Measurements from ENCODE around the gene LGALS1.
A peak's percentile ranks its signal among the peaks of the same experiment; 100 is the strongest.

Gene LGALS1

DNA sequence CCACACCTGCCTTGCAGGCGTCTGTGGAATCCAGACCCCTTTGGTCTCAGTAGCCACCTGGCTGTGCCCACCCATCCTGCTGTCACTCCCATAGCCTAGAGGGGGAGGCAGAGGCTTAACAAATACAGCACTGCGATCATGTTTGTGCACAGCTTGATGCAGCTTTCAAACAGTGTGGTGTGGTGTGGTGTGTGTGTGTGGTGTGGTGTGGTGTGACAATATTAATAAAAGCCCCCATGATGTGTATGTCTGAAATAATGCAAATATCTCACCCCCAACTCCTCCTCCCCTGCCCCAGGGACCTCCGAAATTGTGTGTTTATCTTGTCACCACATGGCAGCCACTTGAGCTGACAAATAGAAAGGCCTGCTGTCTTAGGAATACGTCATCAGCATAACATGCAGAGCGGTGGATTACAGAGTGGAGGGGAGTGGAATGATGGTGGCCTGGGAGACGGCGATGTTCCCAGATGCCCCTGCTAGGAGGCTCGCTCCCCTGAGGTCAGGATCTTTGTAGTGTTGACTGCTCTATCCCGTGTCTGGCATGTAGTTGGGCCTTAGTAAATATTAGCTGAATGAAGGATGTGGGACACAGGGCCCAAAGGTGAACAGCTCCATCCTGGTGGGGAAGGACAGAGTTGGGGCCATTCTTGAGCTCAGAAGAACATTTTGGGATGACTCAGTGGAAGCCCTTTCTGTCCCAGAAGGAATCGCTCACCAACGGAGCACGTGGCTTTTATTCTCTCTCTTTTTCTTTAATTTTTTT, 14.1 kb upstream of the LGALS1 start:
- no peak for DNase-seq (ENCODE audit: insufficient read length, low spot score)
- FAIRE-seq, result no peak

DNA sequence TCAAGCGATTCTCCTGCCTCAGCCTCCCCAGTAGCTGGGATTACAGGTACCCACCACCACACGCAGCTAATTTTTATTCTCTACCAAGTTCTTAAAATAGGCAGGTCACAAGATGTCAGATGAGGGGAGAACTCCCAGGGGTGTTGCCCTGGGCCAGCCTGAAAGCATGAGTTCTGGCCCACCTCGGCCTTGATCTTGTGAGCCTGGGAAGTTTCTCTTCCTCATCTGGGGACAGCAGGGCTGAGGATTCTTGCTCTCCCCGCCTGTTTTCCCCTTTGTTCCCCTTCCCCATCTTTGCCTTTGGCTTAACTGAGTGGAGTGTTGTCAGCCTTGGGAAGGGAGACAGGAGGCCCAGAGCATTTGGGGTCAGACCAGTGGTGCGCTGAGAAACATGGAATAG, 13.4 kb upstream of the LGALS1 start:
- no peak for FAIRE-seq
- DNase-seq (ENCODE audit: insufficient read length, low spot score), result no peak

DNA sequence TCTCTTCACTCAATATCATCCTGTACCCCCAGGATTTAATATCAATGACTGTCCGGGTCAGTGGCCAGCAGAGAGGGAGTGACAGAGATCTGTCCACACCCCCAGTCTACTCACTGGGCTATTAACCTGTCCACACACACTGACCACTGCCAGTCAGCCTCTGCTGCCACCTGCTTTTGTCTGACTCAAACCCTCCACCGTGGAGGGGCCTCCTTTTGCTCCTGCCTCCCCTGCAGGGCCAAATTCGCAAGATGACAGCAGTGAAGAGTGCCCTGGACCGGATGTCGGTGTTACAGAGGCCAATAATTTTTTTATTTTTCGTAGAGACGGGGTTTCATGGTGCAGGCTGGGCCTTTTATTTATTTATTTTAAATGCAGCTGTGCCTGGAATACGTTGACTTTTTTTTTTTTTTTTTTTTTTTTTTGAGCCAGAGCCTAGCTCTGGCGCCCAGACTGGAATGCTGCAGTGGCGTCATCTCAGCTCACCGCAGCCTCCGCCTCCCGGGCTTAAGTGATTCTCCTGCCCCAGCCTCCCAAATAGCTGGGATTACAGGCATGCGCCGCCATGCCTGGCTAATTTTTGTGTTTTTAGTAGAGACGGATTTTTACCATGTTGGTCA, 11.8 kb upstream of the LGALS1 start:
- FAIRE-seq, result no peak

DNA sequence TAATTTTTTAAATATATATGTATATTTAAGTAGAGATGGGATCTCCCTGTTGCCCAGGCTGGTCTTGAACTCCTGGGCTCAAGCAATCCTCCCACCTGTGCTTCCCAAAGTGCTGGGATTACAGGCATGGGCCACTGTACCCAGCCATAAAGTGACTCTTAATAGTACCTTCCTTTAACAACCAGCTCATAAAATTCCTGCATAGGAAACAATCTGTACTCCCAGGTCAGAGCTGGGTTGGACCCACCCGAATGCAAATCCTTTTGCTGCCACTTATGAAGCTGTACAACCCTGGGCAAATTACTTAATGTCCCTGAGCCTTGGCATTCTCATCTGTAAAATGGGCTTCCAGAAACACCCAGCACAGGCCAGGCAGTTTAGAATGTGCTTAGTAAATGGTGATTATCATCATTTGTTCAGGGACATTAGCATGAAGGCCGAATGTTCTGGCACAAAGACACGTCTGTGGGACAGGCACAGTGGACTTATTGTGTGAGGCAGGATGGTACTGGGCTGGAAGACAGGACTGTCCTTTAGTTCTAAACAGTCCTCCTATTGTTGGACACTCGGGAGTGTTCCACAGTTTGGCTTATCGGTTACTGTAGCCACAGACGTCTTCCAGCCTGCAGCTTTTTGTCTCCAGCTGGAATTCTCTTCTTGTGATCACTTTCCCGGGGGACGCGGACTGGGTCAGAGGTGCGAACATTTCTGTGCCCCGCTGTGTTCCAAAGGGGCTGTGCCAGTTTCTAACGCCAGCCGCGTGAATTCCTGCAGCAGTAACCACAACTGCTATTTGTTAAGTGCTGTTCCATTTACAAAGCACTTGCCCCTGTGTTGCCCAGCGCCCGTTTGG, 11.0 kb upstream of the LGALS1 start:
- FAIRE-seq (no peak), DNase-seq (ENCODE audit: insufficient read length, low spot score) (no peak)

More for the DNA sequence above, 11.8 kb upstream of the LGALS1 start:
- DNase-seq (ENCODE audit: insufficient read length, low spot score), result no peak

DNA sequence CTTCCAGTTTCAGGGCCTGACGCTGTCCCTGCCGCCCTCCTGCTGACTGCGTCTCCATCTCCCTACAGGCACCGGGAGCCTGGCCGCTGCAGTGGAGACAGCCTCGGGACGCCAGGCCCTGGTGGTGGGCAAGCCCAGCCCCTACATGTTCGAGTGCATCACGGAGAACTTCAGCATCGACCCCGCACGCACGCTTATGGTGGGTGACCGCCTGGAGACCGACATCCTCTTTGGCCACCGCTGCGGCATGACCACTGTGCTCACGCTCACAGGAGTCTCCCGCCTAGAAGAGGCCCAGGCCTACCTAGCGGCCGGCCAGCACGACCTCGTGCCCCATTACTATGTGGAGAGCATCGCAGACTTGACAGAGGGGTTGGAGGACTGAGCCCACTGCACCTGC, 9.9 kb upstream of the LGALS1 start:
- FAIRE-seq (no peak), DNase-seq (ENCODE audit: insufficient read length, low spot score) (no peak)

DNA sequence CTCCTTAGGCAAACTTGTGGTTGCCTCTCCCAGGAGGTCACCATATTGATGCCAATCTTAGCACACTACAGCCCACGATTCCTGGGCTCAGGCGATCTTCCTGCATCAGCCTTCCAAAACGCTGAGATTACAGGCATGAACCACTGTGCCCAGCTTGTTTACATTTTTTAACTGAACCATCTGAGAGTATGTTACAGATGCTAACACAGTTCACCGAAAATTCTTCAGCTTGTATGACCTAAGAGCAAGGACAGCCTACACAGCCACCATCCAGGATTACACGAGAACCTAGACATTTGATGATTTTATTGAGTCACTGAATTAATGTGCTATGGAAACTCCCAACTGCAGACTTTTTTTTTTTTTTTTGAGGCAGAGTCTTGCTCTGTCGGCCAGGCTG, 5.8 kb upstream of the LGALS1 start:
- DNase-seq (ENCODE audit: insufficient read length, low spot score) (no peak), FAIRE-seq (no peak)

DNA sequence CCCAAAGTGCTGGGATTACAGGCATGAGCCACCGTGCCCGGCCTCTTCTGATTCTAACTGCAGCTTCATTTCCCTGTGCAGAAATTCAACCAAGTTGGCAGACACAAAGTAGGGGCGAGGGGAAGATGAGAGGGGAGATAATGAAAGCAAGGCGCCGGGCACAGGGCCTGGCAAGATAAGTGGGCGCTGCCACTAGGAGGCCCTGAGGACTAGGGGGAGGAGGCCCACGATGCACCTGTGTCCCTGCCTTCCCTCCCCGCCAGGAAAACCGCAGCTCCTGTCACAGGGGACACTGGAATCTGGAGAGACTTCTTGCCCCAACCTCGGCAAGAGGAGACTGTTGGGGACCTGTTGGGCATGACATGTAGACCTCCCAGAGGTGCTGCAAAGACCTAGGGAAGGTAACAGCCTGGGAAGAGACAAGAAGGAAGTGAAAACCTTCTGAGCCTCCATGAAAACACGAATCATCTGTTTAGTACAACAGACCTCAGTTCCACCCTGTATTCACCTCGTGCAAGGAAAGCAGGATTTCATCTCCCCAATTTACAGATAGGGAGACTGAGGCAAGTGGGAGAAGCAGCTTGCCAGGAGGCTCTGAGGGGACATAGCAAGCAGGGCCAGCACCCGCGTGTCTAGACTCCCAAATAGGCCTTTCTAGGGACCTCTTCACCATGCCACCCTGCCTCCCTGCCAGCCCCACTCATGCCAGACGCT, 3.1 kb upstream of the LGALS1 start:
- DNase-seq (ENCODE audit: insufficient read length, low spot score) (no peak), FAIRE-seq (no peak)

DNA sequence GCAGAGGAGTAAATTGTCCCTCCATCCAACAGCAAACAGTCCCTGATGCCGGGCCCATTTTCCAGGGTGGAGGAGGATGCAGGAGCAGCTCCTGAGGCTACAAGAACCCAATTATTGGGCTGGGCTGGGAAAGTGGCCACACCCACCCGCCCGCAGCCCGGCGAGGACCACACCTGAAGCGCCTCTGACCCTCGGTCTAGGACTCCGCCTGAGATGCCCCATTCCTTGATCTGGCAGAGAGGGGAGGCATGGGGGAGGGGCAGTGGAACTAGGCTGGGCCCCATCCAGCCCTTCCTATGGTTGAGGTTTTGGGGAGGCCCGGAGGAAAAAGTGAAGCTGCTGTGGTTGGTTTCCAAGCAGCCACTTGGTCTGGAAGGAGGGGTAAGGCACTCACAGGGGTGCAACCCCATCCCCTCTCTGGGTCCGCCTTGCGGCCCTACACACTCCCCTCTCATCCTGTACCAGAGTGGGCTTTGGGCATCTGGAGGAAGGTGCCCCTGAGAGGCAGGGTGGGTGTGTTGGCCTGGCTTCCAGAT, 2.4 kb upstream of the LGALS1 start:
- FAIRE-seq (no peak), DNase-seq (ENCODE audit: insufficient read length, low spot score) (no peak)

DNA sequence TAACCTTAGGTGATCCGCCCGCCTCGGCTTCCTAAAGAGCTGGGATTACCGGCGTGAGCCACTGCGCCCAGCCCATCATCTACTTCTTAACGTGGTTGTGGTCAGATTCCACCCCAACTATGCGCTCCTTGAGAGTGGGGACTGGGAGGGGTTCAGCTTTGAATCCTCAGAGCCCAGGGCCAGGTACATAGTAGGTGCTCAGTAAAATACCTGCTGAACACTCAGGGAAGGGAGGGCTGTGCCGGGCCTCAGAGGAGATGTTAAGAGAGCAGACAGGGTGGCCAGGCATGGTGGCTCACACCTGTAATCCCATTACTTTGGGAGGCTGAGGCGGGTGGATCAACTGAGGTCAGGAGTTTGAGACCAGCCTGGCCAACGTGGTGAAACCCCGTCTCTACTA, 1.2 kb upstream of the LGALS1 start:
- FAIRE-seq (no peak), DNase-seq (ENCODE audit: insufficient read length, low spot score) (no peak)

DNA sequence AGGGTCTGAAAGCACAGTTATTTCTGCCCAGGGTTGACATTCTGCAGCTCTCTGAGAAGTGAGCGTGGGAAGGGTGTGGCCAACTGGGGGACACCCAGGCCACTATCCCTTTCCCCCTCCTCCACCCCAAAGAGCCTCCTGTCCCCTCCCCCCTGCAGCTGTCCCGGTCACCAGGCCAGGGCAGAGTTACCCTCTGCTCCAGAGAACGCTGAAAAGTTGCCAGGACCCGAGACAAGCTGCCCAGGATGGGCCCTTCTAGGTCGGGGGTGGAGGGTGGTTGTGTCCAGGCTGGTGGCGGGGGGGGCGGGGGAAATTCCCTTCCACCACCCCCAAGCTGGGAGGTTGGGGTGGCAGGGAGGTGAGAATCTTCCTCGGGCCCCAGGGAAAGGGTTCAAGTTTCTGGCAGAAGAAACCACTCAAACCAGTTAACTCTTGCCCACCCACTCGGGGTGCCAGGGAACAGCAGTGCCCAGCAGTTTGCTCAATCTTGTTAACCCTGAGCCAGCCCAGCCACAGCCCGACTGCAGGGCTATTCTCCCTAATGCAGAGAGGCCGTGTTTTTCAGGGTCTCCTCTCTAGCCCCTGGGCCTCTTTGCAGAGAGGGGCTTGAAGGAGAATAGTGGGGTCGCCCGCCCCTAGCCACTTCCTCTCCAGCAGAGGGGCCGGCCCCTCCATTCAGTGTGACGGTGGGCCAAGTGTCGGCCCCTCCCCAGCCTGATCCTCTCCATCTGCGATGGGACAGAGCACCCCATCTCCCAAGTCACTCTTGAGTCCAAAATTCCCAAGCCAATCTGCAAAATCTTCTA, 697 bp downstream of the LGALS1 start:
- FAIRE-seq, result no peak

DNA sequence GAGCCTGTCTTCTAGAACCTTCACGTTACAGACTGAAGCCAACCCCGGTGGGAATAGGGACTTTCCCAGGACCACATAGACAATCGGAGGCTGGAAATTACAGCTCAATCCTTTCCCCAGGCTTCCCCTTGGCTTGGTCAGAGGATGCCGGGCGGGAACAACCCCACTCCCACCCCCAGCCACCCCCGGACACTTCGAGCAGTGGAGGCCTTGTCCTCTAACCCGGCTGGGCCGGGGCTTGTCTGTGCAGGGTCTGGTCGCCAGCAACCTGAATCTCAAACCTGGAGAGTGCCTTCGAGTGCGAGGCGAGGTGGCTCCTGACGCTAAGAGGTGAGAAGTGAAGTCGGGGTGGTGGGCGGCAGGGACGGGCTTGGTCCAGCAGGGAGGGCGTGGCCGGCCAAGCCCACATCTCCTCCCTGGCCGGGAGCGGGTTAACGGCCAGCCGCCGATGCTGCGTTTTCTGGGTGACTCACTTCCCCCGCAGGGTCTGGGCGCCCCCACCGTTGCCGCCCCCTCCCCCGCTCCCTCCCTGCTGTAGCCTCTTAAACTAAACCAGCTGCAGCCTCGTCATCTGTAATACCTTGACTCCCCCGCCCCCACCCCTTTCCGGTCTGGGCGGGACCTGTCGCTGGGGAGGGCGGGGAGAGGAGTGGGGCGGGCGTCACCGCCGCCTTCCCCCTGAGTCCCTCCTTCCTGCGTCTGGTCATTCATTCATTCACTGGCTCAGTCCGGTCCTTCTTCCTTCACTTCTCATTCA, 1.5 kb downstream of the LGALS1 start:
- no peak for FAIRE-seq

More for the DNA sequence above, 697 bp downstream of the LGALS1 start:
- DNase-seq (ENCODE audit: insufficient read length, low spot score), result no peak

DNA sequence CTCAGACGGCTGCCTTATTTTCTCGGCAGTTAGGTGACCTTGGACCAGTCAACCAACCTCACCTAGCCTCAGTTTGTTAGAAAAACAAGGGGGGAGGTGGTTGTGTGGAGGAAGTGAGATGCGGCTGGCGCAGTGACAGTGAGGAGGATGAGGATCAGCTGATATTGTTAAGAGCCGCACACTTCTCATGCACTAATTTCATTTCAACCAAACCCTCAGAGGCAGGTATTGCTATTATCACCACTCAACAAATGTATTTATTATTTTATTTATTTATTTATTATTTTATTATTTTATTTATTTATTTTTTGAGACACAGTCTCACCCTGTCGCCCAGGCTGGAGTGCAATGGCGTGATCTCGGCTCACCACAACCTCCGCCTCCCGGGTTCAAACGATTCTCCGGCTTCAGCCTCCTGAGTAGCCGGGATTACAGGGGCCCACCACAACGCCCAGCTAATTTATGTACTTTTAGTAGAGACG, 2.1 kb downstream of the LGALS1 start:
- FAIRE-seq (no peak), DNase-seq (ENCODE audit: insufficient read length, low spot score) (no peak)

More for the DNA sequence above, 1.5 kb downstream of the LGALS1 start:
- DNase-seq (ENCODE audit: insufficient read length, low spot score), result peak; percentile 67

DNA sequence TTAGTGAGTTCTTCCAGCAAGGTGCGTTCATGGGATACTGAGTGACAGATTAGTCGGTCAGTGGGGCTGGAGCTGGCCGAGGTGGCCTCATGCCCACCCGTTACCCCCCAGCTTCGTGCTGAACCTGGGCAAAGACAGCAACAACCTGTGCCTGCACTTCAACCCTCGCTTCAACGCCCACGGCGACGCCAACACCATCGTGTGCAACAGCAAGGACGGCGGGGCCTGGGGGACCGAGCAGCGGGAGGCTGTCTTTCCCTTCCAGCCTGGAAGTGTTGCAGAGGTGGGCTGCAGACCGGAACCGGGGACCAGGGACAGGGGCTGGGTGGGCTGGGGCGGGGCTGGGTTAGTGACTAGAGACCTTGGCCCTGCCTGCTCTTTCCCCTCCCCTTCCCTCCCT, 2.9 kb downstream of the LGALS1 start:
- FAIRE-seq (no peak), DNase-seq (ENCODE audit: insufficient read length, low spot score) (no peak)

DNA sequence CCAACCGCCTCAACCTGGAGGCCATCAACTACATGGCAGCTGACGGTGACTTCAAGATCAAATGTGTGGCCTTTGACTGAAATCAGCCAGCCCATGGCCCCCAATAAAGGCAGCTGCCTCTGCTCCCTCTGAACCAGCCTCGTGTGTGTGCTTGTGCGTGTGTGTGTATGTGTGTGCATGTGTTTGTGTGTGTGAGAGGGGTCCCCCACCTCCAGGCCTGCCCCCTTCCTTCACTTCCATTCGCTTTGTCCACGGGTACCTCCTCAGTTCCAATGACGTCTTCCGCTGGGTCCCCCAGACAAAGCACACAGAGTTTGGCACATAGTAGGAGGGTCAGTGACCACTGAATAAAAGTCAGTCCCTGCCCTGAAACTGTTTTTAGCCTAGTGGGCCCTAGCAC, 4.2 kb downstream of the LGALS1 start:
- DNase-seq (ENCODE audit: insufficient read length, low spot score) (no peak), FAIRE-seq (no peak)

DNA sequence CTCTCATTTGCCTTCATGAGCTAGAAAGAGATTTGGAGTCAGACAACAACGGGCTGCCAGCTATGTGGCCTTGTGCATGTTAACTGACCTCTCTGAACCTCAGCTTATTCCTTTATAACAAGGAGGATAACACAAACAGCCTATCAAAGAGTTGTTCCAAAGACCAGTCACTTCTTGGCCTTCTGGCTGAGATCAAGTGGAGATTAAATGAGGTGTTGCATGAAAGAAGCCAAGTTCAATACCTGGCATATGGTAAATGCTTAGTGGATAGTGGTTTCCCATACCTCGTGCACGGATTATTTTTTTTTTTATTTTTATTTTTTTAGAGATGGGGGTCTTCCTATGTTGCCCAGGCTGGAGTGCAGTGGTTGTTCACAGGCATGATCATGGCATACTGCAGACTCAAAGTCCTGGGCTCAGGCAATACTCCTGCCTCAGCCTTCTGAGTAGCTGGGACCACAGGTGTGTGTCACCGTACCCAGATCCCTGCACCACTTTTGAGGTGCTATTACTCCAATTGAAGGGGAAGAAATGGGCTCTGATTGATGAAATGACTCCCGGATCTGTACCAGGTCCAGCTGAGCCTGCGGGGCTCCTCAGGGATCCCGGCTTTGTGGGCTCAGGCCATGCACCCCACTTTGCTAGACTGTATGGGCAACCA, 4.9 kb downstream of the LGALS1 start:
- DNase-seq (ENCODE audit: insufficient read length, low spot score) (no peak), FAIRE-seq (no peak)

DNA sequence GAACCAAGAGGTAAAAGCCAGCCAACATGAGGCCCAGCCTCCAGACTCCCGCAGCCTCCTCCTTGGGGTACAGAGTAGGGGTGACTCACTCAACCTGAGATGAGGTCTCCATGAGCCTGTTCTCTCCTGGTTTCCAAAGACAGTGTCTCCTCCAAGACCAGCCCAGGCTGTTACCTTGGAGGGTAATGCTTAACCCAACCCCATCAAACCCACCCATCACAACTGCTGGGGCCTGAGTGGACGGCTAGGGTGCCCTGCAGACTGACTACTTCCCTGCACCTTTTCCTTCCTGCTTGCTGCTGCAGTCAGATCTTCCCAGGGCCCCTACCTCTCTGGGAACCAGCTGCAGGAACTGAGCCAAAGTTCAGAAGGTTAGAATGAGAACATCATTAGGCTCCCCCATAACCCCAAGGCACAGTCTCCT, 5.6 kb downstream of the LGALS1 start:
- FAIRE-seq (no peak), DNase-seq (ENCODE audit: insufficient read length, low spot score) (no peak)

DNA sequence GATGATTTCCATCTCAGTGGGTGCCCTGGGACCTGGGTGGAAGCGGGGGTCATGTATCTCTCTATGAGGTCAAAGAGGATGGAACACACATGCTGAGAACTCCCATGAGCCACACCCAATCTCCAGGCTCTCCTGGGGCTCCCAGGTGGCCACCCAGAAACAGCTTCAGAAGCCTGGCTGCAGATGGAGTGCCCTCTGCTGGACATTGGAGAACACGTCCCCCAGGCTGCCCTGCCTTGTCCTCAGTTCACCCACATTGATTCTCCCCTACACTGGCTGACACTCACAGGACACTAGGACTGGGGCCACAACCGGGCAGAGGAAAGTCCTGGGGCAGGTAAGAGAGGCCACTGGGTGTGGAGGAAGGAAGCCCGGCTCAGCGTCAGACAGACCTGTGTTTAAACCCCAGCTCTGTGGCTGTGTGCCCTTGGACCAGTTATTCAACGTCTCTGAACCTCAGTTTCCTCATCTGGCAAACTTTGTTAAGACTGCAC, 6.2 kb downstream of the LGALS1 start:
- DNase-seq (ENCODE audit: insufficient read length, low spot score) (peak; percentile 55), FAIRE-seq (no peak)

Data from HTR-8/SVneo (cell line).